ENCODE measurements around the gene MLLT3.

- TF ChIP-seq CTCF (conservative IDR thresholded peaks at IDR 0.05 in 1 of 2, IDR thresholded peaks at IDR 0.05 in 1 of 2; ENCODE audit: low read depth in 1 of 2, low read length in 2 of 2) = no peak
- no peak for TF ChIP-seq EZH2 (IDR thresholded peaks at IDR 0.05; ENCODE audit: low read length, missing control alignments)
These were observed 324.6 kb downstream of the MLLT3 start for GRCh38 chr9:20297646-20298084.
